GM12892 (cell line): ENCODE data around the gene MLANA.

ENCODE experiments used
- DNase-seq: peaks from one replicate; pipeline ENCODE4 v3.0.0; 2011; ENCODE audit not compliant: insufficient read length
- FAIRE-seq: peaks from 2 replicates; lab custom pipeline; 2011; peaks lifted over from hg19 to GRCh38; lab: Jason Lieb, UNC
- POLR2A ChIP-seq: IDR thresholded peaks from 2 replicates; pipeline ENCODE4 v1.6.1; 2011; ENCODE audit warnings: low read depth, low read length, control low read depth
- POLR2AphosphoS5 ChIP-seq: IDR thresholded peaks from 2 replicates; pipeline ENCODE4 v1.6.1; 2011; ENCODE audit warnings: low read depth, low read length, control low read depth
- TAF1 ChIP-seq: IDR thresholded peaks from 2 replicates; pipeline ENCODE4 v1.6.1; 2011; ENCODE audit warnings: low read depth, mild to moderate bottlenecking, control low read depth, low read length, borderline replicate concordance

Gene MLANA

DNA sequence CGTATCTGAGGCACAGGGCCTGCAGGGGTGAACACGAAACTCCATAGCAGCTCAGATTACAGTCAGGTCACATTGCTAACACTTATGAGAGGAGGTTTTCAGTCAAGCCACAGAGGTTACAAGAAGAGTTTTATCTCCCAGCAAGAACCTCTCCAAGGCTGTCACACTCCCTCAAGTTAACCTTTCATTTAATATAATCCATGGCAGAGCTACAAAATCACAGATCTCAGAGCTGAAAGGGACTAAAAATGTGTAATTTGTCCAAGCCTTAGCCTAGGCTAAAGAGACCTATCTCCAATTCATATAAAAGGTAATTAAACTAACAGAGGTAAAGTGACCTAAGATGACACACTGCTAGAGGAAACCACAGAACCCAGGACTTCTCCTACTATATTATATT lies 57.2 kb downstream of the MLANA start:
- FAIRE-seq (no peak), DNase-seq (no peak)
- TF ChIP-seq TAF1 (no peak), POLR2A (no peak), POLR2AphosphoS5 (no peak)

DNA sequence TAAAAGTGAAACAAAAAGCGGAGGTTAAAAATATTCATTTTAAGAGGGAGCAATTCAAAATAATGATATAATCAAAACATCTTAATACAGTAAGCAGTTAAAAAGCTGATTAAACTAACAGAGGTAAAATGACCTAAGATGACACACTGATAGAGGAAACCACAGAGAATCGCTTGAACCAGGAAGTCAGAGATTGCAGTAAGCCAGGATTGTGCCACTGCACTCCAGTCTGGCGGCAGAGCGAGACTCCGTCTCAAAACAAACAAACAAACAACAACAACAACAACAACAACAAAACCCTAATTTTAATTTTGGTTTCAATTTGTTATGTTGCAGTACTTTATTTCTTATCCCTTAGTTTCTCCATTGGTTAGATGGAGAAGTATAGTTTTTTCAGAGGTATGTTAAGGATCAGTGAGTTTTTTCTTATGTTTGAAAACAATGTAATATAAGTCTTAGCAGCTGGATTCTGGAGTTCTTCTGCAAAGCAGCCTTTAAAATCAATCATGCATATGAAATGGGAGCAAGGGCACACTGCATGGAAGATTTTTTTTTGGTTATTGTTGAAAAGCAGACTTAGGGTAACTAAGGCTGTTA lies 58.5 kb downstream of the MLANA start:
- FAIRE-seq = no peak
- DNase-seq = no peak
- no peak for TF ChIP-seq POLR2AphosphoS5
- no peak for TF ChIP-seq POLR2A
- no peak for TF ChIP-seq TAF1

DNA sequence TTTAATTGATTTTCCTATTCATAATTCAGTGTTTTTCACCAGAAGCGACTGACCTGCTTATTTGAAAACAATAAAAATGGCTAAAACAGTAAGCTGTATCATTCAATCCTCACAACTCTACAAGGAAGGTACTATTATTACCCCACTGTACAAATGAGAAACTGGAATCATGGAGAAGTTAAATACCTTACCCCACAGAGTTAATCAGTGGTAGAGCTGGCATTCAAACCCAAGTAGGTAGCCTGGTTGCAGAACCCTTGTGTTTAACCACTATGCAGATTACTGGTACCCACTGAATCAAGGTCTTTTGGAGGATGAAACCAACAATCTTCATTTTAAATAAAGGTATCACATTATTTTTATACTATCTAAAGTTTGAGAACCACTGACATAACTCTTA lies 59.6 kb downstream of the MLANA start:
- FAIRE-seq (peak; percentile 14), DNase-seq (no peak)
- no peak for TF ChIP-seq POLR2A
- no peak for TF ChIP-seq TAF1
- no peak for TF ChIP-seq POLR2AphosphoS5

DNA sequence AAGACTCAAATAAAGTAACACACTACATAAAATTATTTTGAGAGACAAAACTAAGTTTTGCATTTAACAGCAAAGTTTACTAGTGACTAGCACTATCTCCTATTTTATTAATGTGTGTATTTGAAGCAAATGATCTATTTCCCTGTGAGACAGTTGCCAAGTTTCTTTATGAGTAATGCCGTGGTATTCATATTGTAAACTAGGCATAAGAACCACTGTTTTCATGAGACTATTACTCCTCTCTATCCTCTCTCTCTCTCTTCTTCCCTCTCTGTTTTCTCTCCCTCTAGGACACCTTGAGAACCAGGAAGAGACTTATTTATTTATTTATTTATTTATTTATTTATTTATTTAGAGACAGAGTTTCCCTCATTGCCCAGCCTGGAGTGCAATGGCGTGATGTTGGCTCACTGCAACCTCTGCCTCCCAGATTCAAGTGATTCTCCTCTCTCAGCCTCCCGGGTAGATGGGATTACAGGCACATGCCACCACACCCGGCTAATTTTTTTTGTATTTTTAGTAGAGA lies 61.1 kb downstream of the MLANA start:
- no peak for DNase-seq
- TF ChIP-seq POLR2AphosphoS5 = no peak
- no peak for TF ChIP-seq POLR2A
- TF ChIP-seq TAF1 = no peak
- no peak for FAIRE-seq

DNA sequence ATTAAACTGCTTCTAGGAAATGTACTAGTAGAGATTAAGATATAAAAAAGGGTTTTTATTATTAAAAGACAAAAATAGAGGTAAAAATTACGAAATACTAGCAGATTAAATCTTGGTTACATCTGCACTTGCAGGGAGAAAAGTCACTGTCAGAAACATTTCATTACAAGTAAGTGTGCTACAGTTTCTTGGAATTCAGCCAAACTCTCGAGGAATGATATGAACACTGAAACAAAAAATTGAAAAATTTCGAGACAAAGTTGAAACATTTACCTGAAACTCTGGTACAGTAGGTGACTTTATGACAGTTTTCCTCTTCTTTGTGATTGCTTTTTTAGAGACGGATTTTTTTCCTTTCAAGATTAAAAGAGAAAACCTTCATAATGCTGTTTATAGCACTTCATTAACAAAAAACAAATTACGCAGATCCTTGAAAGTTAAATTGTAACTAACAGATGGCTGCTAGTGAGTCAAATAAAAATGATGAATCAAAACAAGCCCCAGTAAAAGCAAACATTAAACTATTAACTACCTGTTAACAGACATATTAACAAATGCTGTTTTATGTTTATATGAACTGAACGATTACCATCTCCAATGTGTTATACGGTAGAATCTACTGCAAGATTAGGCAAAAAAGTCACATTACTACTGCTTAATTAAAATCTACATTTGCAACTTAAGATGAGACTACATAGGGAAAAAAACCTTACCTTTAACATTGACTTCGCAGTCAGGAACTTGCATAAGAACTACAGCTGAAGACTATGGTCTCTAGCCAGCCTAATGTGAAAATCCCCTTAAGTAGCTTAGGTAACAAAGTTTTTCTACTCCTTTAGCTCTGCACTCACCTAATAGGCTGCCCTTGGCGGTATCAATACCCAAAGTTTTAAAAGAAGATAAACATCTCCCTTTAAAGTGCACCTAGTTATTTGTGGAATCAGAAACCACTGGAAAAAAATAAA lies 63.3 kb downstream of the MLANA start:
- FAIRE-seq (peak; percentile 70), DNase-seq (no peak)
- TF ChIP-seq POLR2AphosphoS5 (no peak), POLR2A (no peak), TAF1 (no peak)

DNA sequence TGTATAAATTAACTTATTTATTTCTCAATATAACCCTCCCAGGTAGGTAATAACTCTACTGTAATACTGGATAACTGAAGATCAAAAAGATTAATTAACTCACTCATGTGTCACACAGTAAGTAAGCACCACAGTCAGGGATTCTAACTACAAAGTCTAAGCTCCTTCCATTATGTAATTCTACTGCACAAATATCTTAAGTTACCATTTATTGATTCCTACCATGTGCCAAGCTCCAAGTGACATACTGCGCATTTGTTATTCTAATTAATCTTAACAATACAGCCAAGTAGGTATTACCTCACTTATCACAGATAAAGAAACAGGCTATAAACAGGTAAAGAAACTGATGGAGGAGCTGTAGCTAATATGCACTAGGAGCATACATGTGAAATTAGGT lies 66.5 kb downstream of the MLANA start:
- DNase-seq = no peak
- no peak for FAIRE-seq
- TF ChIP-seq TAF1 (no peak), POLR2AphosphoS5 (no peak), POLR2A (no peak)

DNA sequence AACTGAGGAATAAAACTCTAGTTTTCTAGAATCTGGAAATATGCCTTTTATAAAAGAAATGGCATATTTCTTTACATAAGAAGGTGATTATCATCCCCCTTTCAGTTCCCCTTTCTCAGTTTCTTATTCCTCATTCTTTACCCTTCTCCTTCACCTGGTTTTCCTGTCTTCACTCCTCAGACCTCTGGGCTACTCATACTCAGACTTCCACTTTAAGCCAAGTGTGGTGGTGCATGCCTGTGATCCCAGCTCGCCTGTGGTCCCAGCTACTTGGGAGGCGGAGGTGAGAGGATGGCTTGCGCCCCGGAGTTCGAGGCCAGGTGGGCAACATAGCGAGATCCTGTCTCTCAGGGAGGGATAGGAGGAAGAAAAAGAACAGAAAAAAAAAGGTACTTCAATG lies 67.6 kb downstream of the MLANA start:
- DNase-seq = no peak
- peak; percentile 76 for FAIRE-seq
- TF ChIP-seq POLR2A = no peak
- no peak for TF ChIP-seq TAF1
- TF ChIP-seq POLR2AphosphoS5 = no peak
